HL-60 (cell line): ENCODE measurements around the gene EHBP1L1.

Experiments
- DNase-seq, 2 experiments: peaks; one replicate each; pipeline ENCODE4 v3.0.0-alpha.2; 2010 to 2020; ENCODE audit warnings: low read depth in 1 of 2, low spot score in 1 of 2
- H3K27ac ChIP-seq: fragments of 250-450 bp; sonication (Bioruptor Pico); replicated peaks from 2 replicates; pipeline ENCODE4 v1.5.1; 2020; ENCODE audit warnings: mild to moderate bottlenecking, moderate library complexity
- H3K27me3 ChIP-seq: fragments of 250-450 bp; sonication (Bioruptor Pico); 2 replicates; pipeline ENCODE4 v1.5.1; 2021; ENCODE audit warnings: mild to moderate bottlenecking, moderate library complexity; ENCODE audit not compliant: insufficient read depth, poor library complexity, severe bottlenecking
- H3K4me3 ChIP-seq: replicated peaks from 2 replicates; pipeline ENCODE4 v1.5.1; 2011; ENCODE audit warnings: mild to moderate bottlenecking, control low read depth, low read length; ENCODE audit not compliant: insufficient read depth
- GABPA ChIP-seq: IDR thresholded peaks from 2 replicates; pipeline ENCODE4 v1.6.1; 2012; ENCODE audit warnings: low read depth
- POLR2AphosphoS5 ChIP-seq: IDR thresholded peaks from 2 replicates; pipeline ENCODE4 v1.6.1; 2012; ENCODE audit warnings: low read depth
- SPI1 ChIP-seq: IDR thresholded peaks from 2 replicates; pipeline ENCODE4 v1.6.1; 2012; ENCODE audit warnings: low read depth, mild to moderate bottlenecking, borderline replicate concordance
- TF ChIP-seq, protein P1 (sequence below): IDR thresholded peaks from one replicate; pipeline ENCODE4 v1.5.1; 2011; ENCODE audit warnings: low read length, control low read depth, inconsistent platforms; ENCODE audit not compliant: insufficient read depth
- TF ChIP-seq, protein P2 (sequence below): IDR thresholded peaks from 2 replicates; pipeline ENCODE4 v1.6.1; 2012; ENCODE audit warnings: low read depth; ENCODE audit not compliant: insufficient replicate concordance

EHBP1L1 gene

DNA sequence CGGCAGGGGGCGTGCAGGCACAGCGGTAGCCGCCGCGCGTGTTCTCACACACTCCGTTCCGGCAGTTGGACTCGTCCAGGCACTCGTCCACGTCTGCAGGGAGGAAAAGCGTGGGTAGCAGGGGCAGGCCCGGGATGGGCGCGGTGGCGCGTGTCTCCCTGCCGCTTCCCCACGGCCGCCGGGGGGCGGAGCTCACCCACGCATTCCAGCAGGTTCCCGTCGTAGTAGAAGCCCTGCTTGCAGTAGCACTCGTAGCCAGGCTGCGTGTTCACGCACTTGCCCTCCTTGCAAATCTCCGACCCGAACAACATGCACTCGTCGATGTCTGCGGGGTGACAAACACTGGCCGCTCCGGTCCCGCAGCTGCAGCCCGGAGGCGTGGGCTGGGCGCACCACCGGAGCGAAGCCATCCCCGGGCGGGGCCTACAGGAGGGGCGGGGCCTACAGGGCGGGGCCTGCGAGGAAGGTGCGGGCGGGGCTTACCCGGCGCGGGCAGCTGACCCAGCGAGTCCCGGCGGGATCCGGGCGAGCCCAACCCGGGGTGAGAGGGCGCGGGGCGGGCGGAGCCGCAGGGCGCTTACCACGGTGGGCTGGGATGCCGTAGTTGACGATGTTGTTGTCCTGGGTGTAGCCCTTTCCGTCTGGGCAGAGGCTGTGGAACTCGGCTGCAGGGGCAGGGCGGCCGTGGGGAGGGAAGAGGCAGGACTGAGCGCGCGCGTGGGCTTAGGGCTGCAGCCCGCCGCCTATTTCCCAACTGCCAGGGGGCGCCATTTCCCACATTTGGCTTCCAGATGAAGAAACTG is 35.4 kb upstream of the EHBP1L1 start:
- no peaks in the 10 kb centered on the region for H3K27me3 ChIP-seq
- TF ChIP-seq, protein P1, sequence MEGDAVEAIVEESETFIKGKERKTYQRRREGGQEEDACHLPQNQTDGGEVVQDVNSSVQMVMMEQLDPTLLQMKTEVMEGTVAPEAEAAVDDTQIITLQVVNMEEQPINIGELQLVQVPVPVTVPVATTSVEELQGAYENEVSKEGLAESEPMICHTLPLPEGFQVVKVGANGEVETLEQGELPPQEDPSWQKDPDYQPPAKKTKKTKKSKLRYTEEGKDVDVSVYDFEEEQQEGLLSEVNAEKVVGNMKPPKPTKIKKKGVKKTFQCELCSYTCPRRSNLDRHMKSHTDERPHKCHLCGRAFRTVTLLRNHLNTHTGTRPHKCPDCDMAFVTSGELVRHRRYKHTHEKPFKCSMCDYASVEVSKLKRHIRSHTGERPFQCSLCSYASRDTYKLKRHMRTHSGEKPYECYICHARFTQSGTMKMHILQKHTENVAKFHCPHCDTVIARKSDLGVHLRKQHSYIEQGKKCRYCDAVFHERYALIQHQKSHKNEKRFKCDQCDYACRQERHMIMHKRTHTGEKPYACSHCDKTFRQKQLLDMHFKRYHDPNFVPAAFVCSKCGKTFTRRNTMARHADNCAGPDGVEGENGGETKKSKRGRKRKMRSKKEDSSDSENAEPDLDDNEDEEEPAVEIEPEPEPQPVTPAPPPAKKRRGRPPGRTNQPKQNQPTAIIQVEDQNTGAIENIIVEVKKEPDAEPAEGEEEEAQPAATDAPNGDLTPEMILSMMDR, result peak; percentile 30
- TF ChIP-seq, protein P2, sequence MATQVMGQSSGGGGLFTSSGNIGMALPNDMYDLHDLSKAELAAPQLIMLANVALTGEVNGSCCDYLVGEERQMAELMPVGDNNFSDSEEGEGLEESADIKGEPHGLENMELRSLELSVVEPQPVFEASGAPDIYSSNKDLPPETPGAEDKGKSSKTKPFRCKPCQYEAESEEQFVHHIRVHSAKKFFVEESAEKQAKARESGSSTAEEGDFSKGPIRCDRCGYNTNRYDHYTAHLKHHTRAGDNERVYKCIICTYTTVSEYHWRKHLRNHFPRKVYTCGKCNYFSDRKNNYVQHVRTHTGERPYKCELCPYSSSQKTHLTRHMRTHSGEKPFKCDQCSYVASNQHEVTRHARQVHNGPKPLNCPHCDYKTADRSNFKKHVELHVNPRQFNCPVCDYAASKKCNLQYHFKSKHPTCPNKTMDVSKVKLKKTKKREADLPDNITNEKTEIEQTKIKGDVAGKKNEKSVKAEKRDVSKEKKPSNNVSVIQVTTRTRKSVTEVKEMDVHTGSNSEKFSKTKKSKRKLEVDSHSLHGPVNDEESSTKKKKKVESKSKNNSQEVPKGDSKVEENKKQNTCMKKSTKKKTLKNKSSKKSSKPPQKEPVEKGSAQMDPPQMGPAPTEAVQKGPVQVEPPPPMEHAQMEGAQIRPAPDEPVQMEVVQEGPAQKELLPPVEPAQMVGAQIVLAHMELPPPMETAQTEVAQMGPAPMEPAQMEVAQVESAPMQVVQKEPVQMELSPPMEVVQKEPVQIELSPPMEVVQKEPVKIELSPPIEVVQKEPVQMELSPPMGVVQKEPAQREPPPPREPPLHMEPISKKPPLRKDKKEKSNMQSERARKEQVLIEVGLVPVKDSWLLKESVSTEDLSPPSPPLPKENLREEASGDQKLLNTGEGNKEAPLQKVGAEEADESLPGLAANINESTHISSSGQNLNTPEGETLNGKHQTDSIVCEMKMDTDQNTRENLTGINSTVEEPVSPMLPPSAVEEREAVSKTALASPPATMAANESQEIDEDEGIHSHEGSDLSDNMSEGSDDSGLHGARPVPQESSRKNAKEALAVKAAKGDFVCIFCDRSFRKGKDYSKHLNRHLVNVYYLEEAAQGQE, result no peak
- peak overlapping the region; percentile 56 for H3K4me3 ChIP-seq
- peak overlapping the region; percentile 46 for H3K27ac ChIP-seq
- DNase-seq, result peak; percentile 85 to 91

DNA sequence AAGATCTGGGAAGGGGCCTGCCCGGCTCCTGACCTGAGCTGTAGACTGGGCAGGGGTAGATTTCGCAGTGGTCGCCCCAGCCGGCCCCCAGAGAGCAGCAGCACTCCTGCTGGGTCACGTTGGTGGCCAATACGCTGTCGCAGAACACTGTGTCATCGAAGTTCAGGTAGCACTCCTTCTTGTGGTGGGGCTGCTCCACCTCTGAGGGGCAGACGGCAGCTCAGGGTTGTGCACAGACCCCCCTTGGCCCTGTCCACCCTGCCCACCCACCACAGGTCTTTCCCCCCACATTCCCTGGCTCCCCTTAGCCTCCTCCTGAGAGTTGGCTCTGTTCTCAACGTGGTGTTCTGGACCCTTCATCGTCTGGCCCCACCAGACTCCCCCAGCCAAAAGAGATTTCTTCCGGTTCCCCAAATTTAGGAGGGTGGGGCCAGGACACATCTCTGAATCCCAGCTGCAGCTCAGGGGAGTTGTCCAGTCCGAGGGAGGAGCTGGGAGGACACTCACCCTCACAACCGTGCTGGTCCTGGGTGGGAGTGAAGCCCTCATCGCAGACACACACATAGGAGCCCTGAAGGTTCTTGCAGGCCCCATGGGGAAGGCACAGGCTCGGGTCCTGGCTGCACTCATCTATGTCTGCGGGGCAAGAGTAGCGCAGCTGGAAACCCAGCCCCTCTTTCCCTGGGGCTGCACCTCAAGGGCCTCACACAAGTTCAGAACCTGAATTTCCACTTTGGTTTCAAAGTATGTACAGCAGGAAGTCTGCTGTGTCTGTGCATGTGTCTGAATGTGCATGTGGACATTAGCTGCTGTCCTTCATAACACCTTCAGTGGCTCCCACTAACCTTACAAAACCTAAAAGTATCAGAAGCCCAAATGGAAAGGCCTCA is 34.5 kb upstream of the EHBP1L1 start:
- H3K27me3 ChIP-seq, result no peaks in the 10 kb centered on the region
- peak overlapping the region; percentile 56 for H3K4me3 ChIP-seq
- TF ChIP-seq GABPA (no peak), SPI1 (no peak)
- TF ChIP-seq, protein P2, result no peak
- TF ChIP-seq, protein P1, result no peak
- DNase-seq, result no peak
- H3K27ac ChIP-seq, result peak overlapping the region; percentile 46

DNA sequence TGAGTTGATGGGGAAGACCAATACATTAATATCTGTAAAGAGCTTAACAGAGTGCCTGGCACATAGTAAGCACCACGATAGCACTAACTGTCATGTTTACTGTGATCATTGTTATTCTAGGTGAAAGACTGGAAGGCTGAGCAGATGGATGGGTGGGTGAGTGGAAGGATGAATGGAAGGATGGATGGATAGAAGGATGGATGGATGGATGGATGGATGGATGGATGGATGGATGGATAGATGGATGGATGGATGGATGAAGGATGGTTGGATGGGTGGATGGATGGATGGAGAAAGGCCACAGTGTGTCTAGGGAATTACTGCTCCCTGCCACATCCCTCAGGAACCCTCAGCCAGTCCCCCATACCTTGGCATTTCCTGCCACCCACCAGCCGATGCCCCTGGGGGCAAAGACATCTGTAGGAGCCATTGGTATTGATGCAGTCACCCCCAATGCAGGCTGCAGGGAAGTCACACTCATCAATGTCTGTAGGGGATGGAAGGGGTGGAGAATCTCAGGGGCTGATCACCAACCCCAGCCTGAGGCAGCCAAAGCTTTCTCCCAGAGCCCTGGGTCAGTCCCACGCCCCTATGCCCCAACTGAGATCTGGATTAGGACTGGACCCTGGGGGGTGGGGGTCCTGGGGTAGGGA is 33.0 kb upstream of the EHBP1L1 start:
- no peak for DNase-seq
- TF ChIP-seq GABPA (no peak), SPI1 (no peak), POLR2AphosphoS5 (no peak)
- TF ChIP-seq, protein P1, result no peak
- TF ChIP-seq, protein P2, result no peak
- Histone ChIP-seq H3K27me3 (no peaks in the 10 kb centered on the region), H3K4me3 (no peak overlapping the region), H3K27ac (no peak overlapping the region)
